HG02938 (cell line): ENCODE results near the gene OR51I2.

Experiments
- ATAC-seq: cut with Tn5 transposase; IDR thresholded peaks from one replicate; pipeline ENCODE4 v1.9.1; 2021; ENCODE audit warnings: mild to moderate bottlenecking, moderate library complexity; ENCODE audit not compliant: unreplicated experiment

OR51I2 gene, protein sequence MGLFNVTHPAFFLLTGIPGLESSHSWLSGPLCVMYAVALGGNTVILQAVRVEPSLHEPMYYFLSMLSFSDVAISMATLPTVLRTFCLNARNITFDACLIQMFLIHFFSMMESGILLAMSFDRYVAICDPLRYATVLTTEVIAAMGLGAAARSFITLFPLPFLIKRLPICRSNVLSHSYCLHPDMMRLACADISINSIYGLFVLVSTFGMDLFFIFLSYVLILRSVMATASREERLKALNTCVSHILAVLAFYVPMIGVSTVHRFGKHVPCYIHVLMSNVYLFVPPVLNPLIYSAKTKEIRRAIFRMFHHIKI

DNA sequence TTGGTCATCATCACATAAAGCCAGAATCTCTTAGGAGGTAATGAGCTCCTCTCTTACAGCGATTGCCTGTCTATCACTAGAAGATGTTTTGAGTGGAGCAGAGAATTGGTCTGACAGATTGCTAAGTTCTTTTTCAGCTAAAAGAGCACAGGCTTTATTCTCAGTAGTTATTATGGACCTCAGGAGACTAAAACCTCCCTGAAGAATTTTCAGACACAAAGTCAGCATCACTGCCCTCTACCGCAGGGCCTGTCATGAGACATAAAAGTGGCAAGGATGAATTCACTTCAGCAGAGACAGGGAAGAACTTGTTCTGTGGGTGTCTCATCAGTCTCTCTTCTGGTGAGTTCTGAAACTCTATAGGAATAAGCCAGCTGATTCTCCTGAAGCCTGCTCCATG lies at the start of gene OR51I2:
OR51I2 (plus strand) TSS at position 301 of the 400 bp plus-strand sequence. CDS start 4,166 bp downstream, outside the sequence.
- no peak for ATAC-seq

GRCh38 chr11:5405173-5405572 lies 44.0 kb upstream of the OR51I2 start:
- ATAC-seq, result no peak

DNA sequence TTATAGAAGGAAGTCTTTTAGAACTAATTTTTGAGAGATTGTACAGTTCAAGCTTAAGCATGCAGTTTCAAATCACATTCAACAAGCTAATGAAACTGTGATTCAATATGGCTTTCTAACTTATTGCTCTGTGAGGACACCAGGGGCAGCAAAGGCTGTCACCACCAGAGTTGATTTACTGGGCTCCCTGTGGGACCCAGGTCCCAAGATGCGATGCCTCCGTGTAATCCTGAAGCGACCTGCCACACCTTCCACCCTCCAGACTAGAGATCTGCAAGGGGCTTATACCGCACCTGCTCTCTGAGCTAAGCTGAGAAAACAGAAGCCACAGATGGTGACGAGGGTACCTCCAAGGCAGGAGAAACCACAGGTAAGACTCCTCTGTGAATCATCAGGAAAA lies 28.1 kb upstream of the OR51I2 start:
- no peak for ATAC-seq

DNA sequence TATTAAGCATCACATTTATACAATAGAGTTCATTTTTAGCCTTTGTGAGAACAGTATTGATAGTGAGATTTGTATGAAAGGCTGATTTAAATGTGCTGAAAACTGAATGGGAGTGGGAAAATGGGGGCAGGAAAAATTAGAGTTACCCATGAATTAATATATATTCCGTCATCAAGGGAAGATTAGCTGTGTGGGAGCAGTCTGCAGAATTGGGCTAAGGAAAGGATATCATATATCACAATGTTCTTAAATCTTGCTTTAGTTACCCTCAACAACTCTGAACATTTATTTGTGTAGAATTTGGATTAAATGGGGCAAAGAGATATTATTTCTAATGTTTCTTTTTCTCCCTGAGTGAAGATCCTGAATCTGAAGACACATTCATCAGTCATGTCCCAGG lies 27.3 kb upstream of the OR51I2 start, which contains the start of gene OR51Q1:
OR51Q1 (plus strand) TSS at position 301 of the 400 bp plus-strand sequence; CDS start at position 391, 90 bp downstream.
- no peak for ATAC-seq

- no peak for ATAC-seq
Measured at GRCh38 chr11:5423131-5423530, 26.0 kb upstream of the OR51I2 start.

GRCh38 chr11:5441414-5441813 lies 7.7 kb upstream of the OR51I2 start, which contains the start of gene OR51I1:
TSS of gene OR51I1 (minus strand) at chr11:5441514. CDS start at chr11:5441514, 0 bp downstream.
- ATAC-seq, result no peak

DNA sequence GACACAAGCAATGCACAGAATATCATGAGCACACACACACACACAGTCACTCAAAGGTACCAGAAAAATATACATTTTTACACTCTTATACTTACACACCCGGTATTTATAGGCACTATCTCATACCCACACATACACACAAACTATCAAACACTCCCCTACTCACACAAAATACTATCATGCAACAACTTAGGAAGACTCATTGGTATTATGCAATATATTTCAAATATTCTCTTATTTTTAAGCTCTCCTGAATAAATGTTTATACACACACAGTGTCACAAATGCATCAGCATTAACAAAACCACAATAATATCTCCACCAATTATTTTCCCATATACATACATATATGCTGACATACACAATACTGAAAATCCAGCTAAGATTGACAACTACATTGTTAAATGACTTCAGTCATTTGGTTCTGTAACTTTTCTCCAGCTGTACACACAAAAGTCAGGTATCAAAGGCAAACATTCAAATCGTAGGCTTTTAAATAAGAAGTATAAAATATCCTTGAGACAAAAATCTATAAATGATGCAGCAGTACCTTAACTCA lies 5.2 kb upstream of the OR51I2 start:
- ATAC-seq, result no peak

DNA sequence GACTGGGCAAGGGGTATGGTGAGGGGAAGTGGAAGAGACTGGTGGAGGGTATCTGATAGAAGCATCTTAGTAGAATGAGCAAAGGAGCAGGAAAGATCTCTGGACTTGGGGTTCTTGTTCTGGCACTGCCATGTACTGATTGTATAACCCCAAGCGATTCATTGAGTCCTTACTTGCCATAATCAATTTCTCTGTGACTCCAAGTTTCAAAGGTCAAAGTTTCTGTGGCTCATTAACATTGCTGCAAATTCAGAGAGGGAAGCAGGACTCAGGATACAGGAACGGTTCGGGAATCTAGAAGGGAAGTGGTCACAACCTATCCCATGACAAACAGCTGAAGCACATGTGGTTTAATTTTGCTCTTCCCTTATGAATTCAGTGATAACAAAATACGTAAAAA lies 309 bp downstream of the OR51I2 start:
- no peak for ATAC-seq

DNA sequence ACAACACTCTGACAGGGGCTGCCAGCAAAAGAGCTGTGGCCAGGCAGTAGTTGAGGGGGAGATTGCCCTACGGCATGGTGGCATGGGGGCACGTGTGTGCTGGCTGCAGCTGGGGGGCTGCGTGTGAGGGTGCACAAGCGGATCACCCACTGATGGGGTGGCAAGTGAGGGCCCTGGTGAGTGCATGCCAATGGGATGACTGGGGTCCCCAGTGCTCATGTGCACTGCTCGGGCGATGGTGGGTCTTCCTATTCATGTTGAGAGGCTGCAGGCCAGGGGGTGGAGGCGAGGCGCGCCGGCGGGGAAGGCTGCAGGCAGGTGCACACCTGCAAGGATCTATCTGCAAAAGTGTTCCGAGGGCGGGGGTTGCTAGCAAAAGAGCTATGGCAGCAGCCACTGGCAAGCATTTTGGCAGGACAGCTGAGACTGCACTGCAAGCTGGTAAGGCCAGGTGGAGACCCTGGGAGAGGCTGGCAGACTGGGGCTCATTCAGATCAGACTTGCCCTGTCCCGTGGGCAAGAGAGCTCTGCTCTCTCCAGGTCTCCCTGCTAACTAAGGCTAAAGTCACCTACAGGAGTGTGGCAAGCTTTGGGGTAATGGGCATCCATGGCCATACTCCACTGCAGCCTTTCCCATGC lies 12.0 kb downstream of the OR51I2 start:
- ATAC-seq, result no peak

GRCh38 chr11:5467527-5467926 lies 18.4 kb downstream of the OR51I2 start:
- no peak for ATAC-seq

- ATAC-seq, result no peak
Measured at GRCh38 chr11:5473921-5474320, 24.8 kb downstream of the OR51I2 start.

DNA sequence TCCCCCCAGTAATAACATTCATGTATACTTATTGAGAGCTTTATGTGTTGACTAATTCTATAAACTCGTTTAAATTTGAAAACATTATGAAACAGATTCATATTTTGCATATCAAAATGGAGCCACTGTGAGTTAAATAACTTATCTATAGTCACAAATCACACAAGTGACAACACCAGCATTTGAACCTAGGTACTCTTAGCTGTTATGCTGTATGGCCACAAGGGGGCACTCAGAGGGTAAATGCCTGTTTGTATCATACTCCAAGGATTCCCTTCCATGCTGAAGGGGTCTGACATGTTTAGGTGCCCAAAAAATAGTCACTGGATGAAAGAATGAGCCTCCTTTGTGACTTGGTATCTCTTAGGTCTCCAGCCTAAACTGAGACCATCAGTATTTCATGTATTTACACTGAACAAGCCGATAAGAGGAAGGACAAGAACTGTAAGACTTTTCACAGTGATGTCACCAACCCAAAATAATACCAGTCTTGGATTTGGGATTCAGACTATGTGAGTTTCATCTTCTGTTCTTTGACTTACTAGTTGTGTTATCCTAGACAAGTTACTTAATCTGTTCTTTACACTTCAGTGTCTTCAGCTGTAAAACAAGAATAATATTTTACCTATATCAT lies 27.2 kb downstream of the OR51I2 start:
- ATAC-seq, result no peak

GRCh38 chr11:5486003-5486402 lies 36.9 kb downstream of the OR51I2 start:
- no peak for ATAC-seq

- ATAC-seq, result no peak
Measured at GRCh38 chr11:5486421-5486820, 37.3 kb downstream of the OR51I2 start.

GRCh38 chr11:5488385-5488784 lies 39.3 kb downstream of the OR51I2 start, which contains the start of gene OR52D1:
TSS of gene OR52D1 (plus strand) at chr11:5488685. CDS start at chr11:5488707, 22 bp downstream.
- ATAC-seq, result no peak

DNA sequence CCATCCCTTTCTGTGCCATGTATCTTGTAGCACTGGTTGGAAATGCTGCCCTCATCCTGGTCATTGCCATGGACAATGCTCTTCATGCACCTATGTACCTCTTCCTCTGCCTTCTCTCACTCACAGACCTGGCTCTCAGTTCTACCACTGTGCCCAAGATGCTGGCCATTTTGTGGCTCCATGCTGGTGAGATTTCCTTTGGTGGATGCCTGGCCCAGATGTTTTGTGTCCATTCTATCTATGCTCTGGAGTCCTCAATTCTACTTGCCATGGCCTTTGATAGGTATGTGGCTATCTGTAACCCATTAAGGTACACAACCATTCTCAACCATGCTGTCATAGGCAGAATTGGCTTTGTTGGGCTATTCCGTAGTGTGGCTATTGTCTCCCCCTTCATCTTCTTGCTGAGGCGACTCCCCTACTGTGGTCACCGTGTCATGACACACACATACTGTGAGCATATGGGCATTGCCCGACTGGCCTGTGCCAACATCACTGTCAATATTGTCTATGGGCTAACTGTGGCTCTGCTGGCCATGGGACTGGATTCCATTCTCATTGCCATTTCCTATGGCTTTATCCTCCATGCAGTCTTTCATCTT lies 39.8 kb downstream of the OR51I2 start:
- no peak for ATAC-seq

DNA sequence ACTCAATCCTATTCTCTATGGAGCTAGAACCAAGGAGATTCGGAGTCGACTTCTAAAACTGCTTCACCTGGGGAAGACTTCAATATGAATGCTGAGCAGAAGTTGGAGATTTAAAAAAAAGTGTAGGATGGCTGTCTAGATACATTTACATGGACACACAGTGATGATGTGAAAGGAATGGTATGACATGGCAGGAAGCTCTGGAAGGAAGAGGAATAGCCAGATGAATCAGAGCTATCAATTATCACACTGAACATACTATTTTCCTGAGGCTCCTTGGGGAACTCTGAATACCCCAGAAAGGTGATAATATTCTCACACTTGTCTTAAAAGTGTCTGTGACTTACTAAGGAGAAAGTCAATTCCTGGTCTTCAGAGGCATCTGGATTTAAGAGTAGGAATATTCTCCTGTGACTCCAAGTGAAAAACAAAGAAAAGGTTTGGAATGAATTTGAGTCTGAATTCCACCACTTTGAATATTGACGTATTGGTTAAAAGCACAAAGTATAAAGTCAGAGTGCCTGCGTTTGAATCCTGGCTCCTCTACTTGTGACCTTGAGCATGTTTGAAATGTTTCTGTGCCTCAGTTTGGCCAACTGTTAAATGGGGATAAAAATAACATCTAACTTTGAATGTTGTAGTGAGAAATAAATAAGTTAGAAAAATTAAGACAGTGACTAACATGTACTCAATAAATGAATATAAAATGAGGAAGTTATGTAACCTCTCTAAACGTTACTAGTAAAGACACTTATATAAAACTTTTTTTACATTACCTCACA lies 40.6 kb downstream of the OR51I2 start:
- ATAC-seq, result no peak

GRCh38 chr11:5499671-5500070 lies 50.5 kb downstream of the OR51I2 start:
- no peak for ATAC-seq

DNA sequence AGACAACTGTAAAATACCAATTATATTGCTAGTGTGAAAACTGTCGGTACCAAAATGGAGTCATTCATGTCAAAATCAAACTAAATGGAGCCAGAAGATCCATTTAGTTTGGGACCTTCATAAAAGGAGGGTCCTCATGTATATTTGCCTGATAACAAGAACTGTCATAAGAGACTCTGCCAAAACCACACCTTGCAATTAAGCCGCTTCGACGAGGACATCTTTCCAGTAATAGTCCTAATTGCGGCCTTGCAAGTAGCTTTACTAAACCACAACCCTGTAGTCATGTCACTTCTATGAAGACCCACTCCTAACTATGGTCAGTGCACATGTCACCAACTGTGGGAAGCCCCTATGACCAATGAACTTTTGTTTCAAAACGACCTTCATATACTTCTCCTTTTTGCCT lies 51.3 kb downstream of the OR51I2 start:
- ATAC-seq, result no peak

GRCh38 chr11:5504403-5504921 lies 55.3 kb downstream of the OR51I2 start:
- no peak for ATAC-seq
